ENCODE measurements around the gene STRAP.
A peak's percentile ranks its signal among the peaks of the same experiment; 100 is the strongest.

STRAP gene, protein sequence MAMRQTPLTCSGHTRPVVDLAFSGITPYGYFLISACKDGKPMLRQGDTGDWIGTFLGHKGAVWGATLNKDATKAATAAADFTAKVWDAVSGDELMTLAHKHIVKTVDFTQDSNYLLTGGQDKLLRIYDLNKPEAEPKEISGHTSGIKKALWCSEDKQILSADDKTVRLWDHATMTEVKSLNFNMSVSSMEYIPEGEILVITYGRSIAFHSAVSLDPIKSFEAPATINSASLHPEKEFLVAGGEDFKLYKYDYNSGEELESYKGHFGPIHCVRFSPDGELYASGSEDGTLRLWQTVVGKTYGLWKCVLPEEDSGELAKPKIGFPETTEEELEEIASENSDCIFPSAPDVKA

DNA sequence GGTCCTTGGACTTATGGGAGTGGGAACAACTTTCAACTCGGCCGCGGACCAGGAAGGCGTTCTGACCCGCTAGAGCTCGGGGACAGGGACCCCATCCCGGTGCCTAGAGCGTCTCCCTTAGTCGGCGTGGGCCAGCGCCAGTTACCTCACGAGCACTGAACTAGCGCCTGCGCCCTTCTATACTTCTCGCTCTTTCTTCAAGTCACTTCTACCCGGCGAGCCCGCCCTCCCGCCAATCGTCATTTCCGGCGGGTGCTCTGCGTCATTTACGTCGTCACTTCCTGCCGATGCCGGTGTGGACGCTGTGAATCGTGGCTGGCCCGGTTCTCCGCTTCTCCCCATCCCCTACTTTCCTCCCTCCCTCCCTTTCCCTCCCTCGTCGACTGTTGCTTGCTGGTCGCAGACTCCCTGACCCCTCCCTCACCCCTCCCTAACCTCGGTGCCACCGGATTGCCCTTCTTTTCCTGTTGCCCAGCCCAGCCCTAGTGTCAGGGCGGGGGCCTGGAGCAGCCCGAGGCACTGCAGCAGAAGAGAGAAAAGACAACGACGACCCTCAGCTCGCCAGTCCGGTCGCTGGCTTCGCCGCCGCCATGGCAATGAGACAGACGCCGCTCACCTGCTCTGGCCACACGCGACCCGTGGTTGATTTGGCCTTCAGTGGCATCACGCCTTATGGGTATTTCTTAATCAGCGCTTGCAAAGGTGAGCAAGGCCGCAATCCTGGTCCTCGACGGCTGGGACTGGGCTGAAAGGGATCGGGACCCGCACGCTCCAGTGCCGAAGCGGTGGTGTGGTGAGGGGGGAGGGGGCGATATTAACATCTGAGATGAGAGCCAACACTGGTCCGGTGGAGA is at the start of gene STRAP:
STRAP (plus strand) TSS at position 270 of the 854 bp plus-strand sequence; CDS start at position 591, 321 bp downstream.
- TF ChIP-seq, protein P1, sequence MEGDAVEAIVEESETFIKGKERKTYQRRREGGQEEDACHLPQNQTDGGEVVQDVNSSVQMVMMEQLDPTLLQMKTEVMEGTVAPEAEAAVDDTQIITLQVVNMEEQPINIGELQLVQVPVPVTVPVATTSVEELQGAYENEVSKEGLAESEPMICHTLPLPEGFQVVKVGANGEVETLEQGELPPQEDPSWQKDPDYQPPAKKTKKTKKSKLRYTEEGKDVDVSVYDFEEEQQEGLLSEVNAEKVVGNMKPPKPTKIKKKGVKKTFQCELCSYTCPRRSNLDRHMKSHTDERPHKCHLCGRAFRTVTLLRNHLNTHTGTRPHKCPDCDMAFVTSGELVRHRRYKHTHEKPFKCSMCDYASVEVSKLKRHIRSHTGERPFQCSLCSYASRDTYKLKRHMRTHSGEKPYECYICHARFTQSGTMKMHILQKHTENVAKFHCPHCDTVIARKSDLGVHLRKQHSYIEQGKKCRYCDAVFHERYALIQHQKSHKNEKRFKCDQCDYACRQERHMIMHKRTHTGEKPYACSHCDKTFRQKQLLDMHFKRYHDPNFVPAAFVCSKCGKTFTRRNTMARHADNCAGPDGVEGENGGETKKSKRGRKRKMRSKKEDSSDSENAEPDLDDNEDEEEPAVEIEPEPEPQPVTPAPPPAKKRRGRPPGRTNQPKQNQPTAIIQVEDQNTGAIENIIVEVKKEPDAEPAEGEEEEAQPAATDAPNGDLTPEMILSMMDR (IDR thresholded peaks at IDR 0.05; ENCODE audit: insufficient read depth, low read depth, low read length, missing control alignments): no peak
- DNase-seq (ENCODE audit: low read depth): peak; percentile 98
- H3K4me3 ChIP-seq (ENCODE audit: low read length): peak within 1 kb of the TSS; percentile 96

DNA sequence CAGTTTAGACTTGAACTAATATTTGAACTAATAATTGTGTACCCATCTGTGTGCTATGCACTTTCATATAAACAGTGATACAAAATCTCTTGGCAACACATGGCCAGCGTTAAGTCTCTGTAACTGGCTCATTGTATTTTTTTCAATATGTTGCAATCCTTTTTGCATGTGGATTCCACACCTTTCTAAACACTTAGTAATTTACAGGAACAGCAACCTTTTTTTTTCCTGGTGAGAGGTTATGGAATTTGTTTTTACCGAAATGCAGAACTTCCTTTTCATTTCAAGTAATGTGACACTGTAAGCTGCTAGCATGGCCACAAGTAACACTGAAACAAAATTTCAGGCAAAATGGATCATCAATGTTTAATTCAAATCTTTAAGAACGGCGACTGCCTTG is 47.6 kb upstream of the STRAP start:
- DNase-seq (ENCODE audit: low read depth): peak; percentile 72
- TF ChIP-seq, protein P1 (IDR thresholded peaks at IDR 0.05; ENCODE audit: insufficient read depth, low read depth, low read length, missing control alignments): no peak

GRCh38 chr12:15837141-15837790 is 44.9 kb upstream of the STRAP start:
- no peak overlapping the region for H3K4me3 ChIP-seq (ENCODE audit: low read length)
- TF ChIP-seq, protein P1 (IDR thresholded peaks at IDR 0.05; ENCODE audit: insufficient read depth, low read depth, low read length, missing control alignments): no peak
- DNase-seq (ENCODE audit: low read depth): no peak

More for the DNA sequence above, 47.6 kb upstream of the STRAP start:
- H3K4me3 ChIP-seq (ENCODE audit: low read length): no peak overlapping the region

DNA sequence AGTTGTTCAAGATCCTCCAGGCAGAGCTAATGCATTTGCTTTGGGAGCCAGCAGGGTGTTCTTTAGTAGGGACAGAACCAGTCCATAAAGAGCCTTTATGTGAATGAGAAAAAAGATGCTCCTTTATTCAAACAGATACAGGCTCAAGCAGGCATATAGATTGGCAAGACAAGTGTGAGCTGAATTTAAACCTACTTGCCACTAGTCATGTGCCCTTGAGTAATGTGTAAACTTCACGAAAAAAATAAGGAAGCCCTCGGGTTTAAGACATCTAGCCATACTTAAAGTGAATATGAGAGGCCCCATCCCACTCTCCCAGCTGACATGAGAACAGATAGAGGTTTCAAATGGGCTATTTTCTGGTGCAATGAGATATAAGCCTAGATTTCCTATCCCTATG is 43.1 kb upstream of the STRAP start:
- no peak for DNase-seq (ENCODE audit: low read depth)
- TF ChIP-seq, protein P1 (IDR thresholded peaks at IDR 0.05; ENCODE audit: insufficient read depth, low read depth, low read length, missing control alignments): no peak
- no peak overlapping the region for H3K4me3 ChIP-seq (ENCODE audit: low read length)

GRCh38 chr12:15839682-15840081 is 42.5 kb upstream of the STRAP start:
- TF ChIP-seq, protein P1 (IDR thresholded peaks at IDR 0.05; ENCODE audit: insufficient read depth, low read depth, low read length, missing control alignments): no peak
- H3K4me3 ChIP-seq (ENCODE audit: low read length): no peak overlapping the region
- DNase-seq (ENCODE audit: low read depth): no peak

- no peak overlapping the region for H3K4me3 ChIP-seq (ENCODE audit: low read length)
- DNase-seq (ENCODE audit: low read depth): peak; percentile 80
- TF ChIP-seq, protein P1 (IDR thresholded peaks at IDR 0.05; ENCODE audit: insufficient read depth, low read depth, low read length, missing control alignments): no peak
Measured at GRCh38 chr12:15842108-15842507, 40.1 kb upstream of the STRAP start.

All from epithelial cell of esophagus (primary cell).